ENCODE data around the gene FGF2. TPM values are rescaled to one million over a fixed set of nuclear protein-coding genes. Genes with fewer than 3 reads are reported as not detected.
"Not testable (repeated sequence)": the region's sequence is repeated elsewhere in the genome, so short reads cannot be mapped to it uniquely, and the experiment has no call there.

The FGF2 gene
- total RNA-seq, 2 donors from 2014 or later, result 12.5 to 18.5 TPM

- TF ChIP-seq CTCF (conservative IDR thresholded peaks at IDR 0.05), result no peak
- Histone ChIP-seq H3K27ac (ENCODE audit: low read depth, low read length) (no peak overlapping the region), H3K4me1 (ENCODE audit: control insufficient read depth, insufficient read depth, low read length) (no peaks in the 10 kb centered on the region), H3K4me3 (ENCODE audit: low read length) (no peak overlapping the region), H3K27me3 (ENCODE audit: control insufficient read depth, insufficient read depth, low read length, poor library complexity, severe bottlenecking) (no peaks in the 10 kb centered on the region), H3K9me3 (ENCODE audit: control insufficient read depth, low read length) (no peaks in the 10 kb centered on the region), H3K9ac (ENCODE audit: extremely low read depth, low read length, poor library complexity, severe bottlenecking) (no peak overlapping the region), H3K36me3 (ENCODE audit: control insufficient read depth, insufficient read depth, low read length) (no peaks in the 10 kb centered on the region)
- Mint-ChIP-seq H3K9me3 (peaks cover 7% of the 10 kb centered on the region), H3K27me3 (ENCODE audit: insufficient read depth) (peaks cover 1% of the 10 kb centered on the region), H3K27ac (no peak overlapping the region), H3K4me3 (no peak overlapping the region), H3K4me1 (peaks cover 26% of the 10 kb centered on the region), H3K36me3 (ENCODE audit: low read depth) (peaks cover 6% of the 10 kb centered on the region)
- 83 to 94% methylated on average over 1 of the region's 1 CpG for WGBS, 2 experiments (ENCODE audit: insufficient coverage in 1 of 2, insufficient read length in 1 of 2)
- DNase-seq, result no peak
These were observed 21.3 kb downstream of the FGF2 start for GRCh38 chr4:122847931-122848330.

GRCh38 chr4:122849789-122850188, 23.2 kb downstream of the FGF2 start:
- not testable (repeated sequence) for H3K9ac ChIP-seq (ENCODE audit: extremely low read depth, low read length, poor library complexity, severe bottlenecking); H3K9me3 ChIP-seq (ENCODE audit: control insufficient read depth, low read length); H3K36me3 Mint-ChIP-seq (ENCODE audit: low read depth); H3K27me3 ChIP-seq (ENCODE audit: control insufficient read depth, insufficient read depth, low read length, poor library complexity, severe bottlenecking); H3K27ac Mint-ChIP-seq; H3K27ac ChIP-seq (ENCODE audit: low read depth, low read length); DNase-seq; H3K27me3 Mint-ChIP-seq (ENCODE audit: insufficient read depth); H3K4me3 Mint-ChIP-seq; H3K9me3 Mint-ChIP-seq; H3K4me1 ChIP-seq (ENCODE audit: control insufficient read depth, insufficient read depth, low read length); H3K36me3 ChIP-seq (ENCODE audit: control insufficient read depth, insufficient read depth, low read length); H3K4me3 ChIP-seq (ENCODE audit: low read length)
- H3K4me1 Mint-ChIP-seq, result peaks cover 33% of the 10 kb centered on the region
- WGBS, 2 experiments (ENCODE audit: insufficient coverage in 1 of 2, insufficient read length in 1 of 2), result 90% methylated on average over 3 of the region's 3 CpGs; no CpG with 5 or more reads in 1 of the 2 experiments

- peaks cover 7% of the 10 kb centered on the region for H3K9me3 Mint-ChIP-seq
- H3K36me3 ChIP-seq (ENCODE audit: control insufficient read depth, insufficient read depth, low read length), result no peaks in the 10 kb centered on the region
- TF ChIP-seq CTCF (conservative IDR thresholded peaks at IDR 0.05), result no peak
- H3K9ac ChIP-seq (ENCODE audit: extremely low read depth, low read length, poor library complexity, severe bottlenecking), result no peak overlapping the region
- no peak overlapping the region for H3K4me3 Mint-ChIP-seq
- H3K27me3 ChIP-seq (ENCODE audit: control insufficient read depth, insufficient read depth, low read length, poor library complexity, severe bottlenecking), result no peaks in the 10 kb centered on the region
- H3K27me3 Mint-ChIP-seq (ENCODE audit: insufficient read depth), result peaks cover 1% of the 10 kb centered on the region
- peaks cover 6% of the 10 kb centered on the region for H3K36me3 Mint-ChIP-seq (ENCODE audit: low read depth)
- no peak overlapping the region for H3K27ac ChIP-seq (ENCODE audit: low read depth, low read length)
- H3K9me3 ChIP-seq (ENCODE audit: control insufficient read depth, low read length), result no peaks in the 10 kb centered on the region
- no peak overlapping the region for H3K4me3 ChIP-seq (ENCODE audit: low read length)
- DNase-seq, result no peak
- H3K4me1 Mint-ChIP-seq, result peaks cover 37% of the 10 kb centered on the region
- H3K4me1 ChIP-seq (ENCODE audit: control insufficient read depth, insufficient read depth, low read length), result no peaks in the 10 kb centered on the region
- no peak overlapping the region for H3K27ac Mint-ChIP-seq
These were observed 24.9 kb downstream of the FGF2 start for GRCh38 chr4:122851568-122851967.

Data from endodermal cell (in vitro differentiated cells).